Fibroblast of skin of right quadriceps (primary cell): ENCODE measurements around the gene CRYGS.
"Not testable (repeated sequence)": the region's sequence is repeated elsewhere in the genome, so short reads cannot be mapped to it uniquely, and the experiment has no call there.

Source experiments
- DNase-seq: peaks from one replicate; pipeline ENCODE4 v3.0.0-alpha.2; 2013

CRYGS gene

GRCh38 chr3:186552408-186553031, 8.3 kb upstream of the CRYGS start:
- DNase-seq = no peak

DNA sequence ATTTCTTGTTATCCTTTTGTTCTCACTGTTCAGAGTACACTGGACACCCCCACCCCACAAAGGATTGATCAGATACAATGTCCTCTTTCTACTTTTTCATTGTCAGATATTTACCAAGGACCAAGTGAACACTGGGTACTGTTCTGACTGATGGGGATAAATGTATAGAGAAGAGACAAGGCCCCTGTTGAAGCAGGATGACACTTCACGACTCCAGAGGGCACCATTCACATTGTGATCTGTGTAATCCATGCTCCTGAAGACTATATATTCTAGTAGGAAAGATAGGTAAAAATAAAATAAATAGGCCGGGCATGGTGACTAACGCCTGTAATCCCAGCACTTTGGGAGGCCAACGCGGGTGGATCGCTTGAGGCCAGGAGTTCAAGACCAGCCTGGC, 7.2 kb upstream of the CRYGS start:
- DNase-seq = no peak

GRCh38 chr3:186549497-186549896, 5.3 kb upstream of the CRYGS start:
- DNase-seq = no peak

DNA sequence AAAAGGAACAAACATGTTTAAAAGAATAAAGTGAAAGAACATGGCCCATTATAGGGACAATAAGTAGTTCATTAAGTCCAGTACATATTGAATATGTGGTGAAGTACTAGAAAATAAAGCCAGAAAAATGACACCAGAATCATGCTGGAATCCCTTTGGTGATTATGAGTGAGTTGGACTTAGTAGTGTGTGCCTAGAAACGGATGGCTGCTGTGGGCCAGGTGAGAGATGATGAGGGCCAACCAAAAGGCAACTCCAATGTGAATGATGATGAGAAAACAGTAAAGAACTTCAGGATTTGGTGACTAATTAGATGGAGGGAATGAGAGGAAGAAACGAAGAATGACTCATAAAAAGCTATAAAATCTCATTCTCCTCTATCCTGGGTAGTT, 3.3 kb downstream of the CRYGS start:
- DNase-seq = peak; percentile 46

DNA sequence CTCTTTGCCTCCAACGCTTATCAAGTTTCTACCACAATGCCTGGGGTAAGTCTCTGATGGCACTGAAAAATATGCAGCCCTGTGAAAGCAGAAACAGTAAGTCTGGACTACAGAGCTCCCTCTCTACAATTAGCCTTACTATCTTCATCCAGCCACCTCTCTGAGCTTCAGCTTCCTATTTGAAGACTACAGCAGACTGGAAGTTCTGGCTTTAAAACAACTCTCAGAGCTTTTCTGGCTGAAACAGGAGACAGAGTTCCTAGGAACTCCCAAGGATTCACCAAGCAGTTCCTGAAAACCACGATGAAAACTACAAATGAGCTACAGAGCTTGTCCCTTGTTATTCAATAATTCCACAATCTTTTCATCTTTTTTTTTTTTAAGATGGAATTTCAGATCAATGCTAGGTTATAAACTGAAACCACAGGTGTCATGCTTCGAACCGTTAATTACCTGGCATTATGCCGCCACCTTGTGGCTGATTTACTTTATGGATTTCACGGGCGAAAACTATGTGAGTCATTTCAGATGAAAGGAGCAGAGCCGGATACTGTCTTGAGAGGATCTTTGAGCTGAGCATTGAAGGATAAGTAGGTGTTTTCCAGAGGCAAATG, 3.9 kb downstream of the CRYGS start:
- DNase-seq = peak; percentile 76

- DNase-seq = no peak
Measured at GRCh38 chr3:186538779-186539178, 5.4 kb downstream of the CRYGS start.

DNA sequence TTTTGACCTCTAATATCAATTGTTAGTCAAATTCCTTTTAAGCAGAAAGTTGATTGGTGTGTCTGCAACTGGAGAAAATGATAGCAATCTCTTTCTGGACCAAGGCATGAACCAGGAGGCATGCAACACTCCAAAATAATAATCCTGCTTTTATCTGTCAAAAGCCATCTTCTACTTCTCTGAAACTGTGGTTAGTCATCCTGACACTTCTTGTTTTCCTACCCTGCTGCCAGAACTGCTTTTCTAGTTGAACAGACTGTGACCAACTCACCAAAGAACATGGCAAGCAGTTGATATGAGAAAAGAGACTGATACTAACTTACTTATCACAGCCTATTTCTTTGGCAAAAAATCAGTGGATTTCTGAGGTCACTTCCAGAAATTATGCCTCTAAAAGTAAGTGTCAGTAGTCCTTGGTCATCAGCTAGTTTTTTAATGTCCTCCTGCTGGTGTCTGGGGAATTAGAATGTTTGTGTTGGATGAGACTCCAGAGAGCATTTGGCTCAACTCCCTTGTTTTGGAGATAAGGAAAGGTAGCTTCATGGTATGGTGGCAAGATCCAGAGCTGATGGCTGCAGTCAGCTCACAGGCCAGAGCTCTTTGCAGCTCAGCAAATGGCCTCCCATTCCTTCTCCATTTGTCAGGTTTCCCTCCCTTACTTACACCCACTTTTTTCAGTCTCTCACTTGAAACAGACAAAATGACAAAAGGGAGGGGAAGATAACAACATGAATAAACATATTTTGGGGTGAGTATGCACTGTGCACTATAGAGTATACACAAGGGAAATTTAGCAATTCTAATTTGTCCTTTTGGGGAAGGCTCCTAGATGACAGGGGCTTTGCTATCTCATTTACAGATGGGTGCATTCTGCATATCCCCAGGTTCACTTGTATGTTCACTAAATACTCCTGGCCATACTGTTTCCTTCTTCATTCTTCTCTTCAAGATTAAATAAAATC, 7.0 kb downstream of the CRYGS start:
- no peak for DNase-seq

- DNase-seq = no peak
Measured at GRCh38 chr3:186534113-186534669, 10.0 kb downstream of the CRYGS start.

- DNase-seq = no peak
Measured at GRCh38 chr3:186532598-186533072, 11.5 kb downstream of the CRYGS start.

DNA sequence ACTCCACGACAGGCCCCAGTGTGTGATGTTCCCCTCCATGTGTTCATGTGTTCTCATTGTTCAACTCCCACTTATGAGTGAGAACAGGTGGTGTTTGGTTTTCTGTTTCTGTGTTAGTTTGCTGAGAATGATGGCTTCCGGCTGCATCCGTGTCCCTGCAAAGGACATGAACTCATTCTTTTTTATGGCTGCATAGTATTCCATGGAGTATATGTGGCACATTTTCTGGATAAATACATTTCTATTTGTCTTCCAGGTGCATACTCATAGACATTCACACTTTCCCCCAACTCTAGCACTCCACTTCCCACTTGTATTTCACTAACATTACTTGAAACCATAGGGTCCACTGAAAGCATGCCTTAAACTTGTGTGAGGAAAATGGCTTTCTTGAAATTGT, 12.5 kb downstream of the CRYGS start:
- DNase-seq = not testable (repeated sequence)

GRCh38 chr3:186530415-186530814, 13.8 kb downstream of the CRYGS start:
- peak; percentile 10 for DNase-seq

GRCh38 chr3:186529201-186529999, 14.8 kb downstream of the CRYGS start:
- DNase-seq = no peak

- DNase-seq = no peak
Measured at GRCh38 chr3:186526256-186526606, 17.9 kb downstream of the CRYGS start.

GRCh38 chr3:186525369-186526255, 18.6 kb downstream of the CRYGS start:
- no peak for DNase-seq

DNA sequence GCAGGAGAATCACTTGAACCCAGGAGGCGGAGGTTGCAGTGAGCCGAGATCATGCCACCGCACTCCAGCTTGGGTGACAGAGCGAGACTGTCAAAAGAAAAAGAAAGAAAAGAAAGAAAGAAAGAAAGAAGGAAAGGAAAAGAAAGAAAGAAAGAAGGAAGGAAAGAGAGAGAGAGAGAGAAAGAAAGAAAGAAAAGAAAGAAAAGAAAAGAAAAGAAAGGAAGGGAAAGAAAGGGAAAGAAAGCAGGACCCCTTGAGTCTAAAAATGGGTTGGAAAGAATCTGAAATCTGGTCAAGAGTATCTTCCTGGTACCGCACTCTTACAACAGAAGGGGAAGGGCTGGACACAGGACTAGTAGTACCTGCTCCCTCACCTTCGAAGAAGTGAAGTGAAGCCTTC, 19.6 kb downstream of the CRYGS start:
- no peak for DNase-seq

DNA sequence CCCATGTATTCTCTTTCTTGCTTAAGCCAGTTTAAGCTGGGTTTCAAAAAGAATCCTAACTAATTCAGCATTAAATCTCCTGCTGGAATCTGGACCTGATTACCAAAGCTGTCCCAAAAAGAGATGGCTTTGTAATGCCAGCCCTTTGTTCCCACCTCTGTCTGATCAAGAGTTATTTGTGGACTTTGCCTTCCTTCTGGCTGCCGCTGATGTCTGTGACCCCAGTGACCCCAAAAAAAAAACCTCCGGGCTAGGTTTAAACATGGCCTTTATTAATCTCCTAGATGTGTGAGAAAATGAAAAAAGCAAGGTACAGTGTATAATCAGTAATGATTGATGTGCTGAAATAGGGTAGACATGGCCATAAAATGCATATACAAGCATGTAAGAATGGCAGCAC, 20.7 kb downstream of the CRYGS start:
- DNase-seq = no peak

DNA sequence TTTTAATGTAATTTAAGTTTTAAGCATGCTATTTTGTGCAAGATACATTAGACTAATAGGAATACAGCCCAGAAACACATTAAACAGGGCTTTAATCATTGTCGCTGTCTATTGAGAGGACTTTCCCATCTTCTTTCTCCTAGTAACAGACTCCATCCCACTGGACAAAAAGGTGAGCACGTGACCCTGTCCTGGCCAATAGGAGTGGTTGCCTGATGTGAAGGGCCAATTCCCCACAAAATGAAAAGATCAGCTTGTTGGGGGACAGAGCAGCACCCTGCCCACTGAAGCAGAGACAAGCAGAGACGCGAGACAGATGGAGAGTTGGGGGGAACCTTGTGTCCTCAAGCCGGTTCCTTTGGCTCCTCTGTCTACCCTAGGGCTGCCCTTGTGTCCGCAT, 21.2 kb downstream of the CRYGS start:
- no peak for DNase-seq

- no peak for DNase-seq
Measured at GRCh38 chr3:186520957-186521842, 23.0 kb downstream of the CRYGS start.

DNA sequence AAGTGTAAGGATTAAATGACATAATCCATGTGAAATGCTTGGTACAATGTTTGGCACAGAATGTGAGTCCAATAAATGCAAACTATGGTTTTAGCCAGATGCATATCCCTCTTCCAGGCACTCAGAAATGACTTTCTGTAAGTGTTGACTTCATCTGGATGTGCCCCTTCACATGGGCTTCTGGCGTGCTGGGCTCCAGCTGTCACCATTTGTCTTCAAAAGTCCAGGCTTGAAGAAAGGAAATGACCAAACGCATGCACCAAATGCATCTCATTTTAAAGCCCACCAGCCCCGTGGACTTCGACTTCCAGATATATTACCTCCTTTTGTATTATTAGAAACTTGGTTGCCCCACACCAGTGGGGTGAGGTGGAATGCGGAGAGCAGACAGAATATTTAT, 23.7 kb downstream of the CRYGS start:
- no peak for DNase-seq

- DNase-seq = no peak
Measured at GRCh38 chr3:186519021-186519658, 25.0 kb downstream of the CRYGS start.
